Tongue (tissue), 2 donors: Measurements from ENCODE around the gene JPH3. TPM values are rescaled to one million over a fixed set of nuclear protein-coding genes. Genes with fewer than 3 reads are reported as not detected.
A peak's percentile ranks its signal among the peaks of the same experiment; 100 is the strongest.
"Not testable (repeated sequence)": the region's sequence is repeated elsewhere in the genome, so short reads cannot be mapped to it uniquely, and the experiment has no call there.

Experiments used
- DNase-seq: peaks from one replicate; pipeline ENCODE4 v3.0.0-alpha.2; 2015
- total RNA-seq: library from RNA; depleted of rRNA; stranded (reverse); fragments of >200 nt; gene quantifications from one replicate; pipeline ENCODE4 v1.2.3, GENCODE V29; 2014

The JPH3 gene
- total RNA-seq, 1 donor from 2014 or later = 0.10 TPM

GRCh38 chr16:87715658-87716057 is 113.3 kb downstream of the JPH3 start:
- DNase-seq = no peak

DNA sequence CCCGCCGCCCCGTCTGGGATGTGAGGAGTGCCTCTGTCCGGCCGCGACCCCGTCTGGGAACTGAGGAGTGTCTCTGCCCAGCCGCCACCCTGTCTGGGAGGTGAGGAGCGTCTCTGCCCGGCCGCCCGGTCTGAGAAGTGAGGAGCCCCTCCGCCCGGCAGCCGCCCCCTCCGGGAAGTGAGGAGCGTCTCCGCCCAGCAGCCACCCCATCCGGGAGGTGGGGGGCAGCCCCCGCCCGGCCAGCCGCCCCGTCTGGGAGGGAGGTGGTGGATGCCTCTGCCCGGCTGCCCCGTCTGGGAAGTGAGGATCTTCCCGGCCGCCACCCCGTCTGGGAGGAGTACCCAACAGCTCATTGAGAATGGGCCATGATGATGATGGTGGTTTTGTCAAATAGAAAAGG is 116.5 kb downstream of the JPH3 start:
- DNase-seq = not testable (repeated sequence)

- DNase-seq = no peak
Measured at GRCh38 chr16:87720446-87720845, 118.1 kb downstream of the JPH3 start.

- DNase-seq = no peak
Measured at GRCh38 chr16:87721622-87722585, 119.6 kb downstream of the JPH3 start.

DNA sequence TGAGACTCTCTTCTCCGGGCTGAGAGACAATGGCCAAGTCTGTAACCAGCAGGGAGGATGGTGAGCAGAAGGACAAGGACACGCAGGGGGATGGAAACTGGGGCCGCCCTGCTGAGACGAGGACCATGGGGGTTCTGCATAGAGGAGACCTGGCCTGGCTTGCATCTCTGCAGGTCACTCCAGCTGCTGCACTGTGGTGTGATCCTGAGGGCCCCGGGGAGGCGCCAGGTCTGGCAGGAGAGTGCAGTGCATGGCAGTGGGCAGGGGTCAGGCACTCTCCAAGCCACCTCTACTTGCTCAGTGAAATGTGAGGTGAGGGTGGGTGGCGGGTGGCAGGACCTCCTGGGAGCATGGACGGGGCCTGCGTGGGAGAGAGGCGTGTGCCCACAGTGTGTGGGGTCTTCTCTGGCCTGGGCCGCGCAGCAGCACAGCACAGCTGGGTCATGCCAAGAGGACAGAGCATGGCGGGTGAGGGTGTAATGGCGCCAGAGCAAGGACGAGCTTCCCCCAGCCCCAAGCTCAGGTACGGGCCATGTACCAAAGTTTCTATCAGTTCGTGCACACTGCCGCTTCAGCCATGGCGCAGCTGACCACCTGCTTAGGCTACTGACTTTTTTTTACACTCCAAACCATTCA is 120.4 kb downstream of the JPH3 start:
- no peak for DNase-seq

DNA sequence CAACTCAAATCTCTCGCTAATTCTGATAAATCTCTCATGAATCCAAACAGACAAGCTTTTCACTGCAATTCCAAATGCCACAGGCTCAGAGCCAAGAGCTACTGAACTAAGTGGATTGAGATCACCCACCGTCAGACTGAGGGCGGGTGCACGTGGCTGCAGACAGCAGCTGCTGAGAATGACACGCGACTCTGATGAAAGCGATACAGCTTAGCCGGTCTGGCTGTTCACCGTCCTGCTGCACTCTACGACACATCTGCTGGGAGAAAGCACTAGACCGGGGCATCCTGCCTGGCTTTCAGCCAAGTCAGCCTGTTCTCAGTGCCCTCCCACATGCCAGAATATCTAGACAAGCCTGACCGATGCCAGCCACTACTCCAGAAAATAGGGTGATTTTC is 120.9 kb downstream of the JPH3 start:
- DNase-seq = peak; percentile 96

- peak; percentile 20 for DNase-seq
Measured at GRCh38 chr16:87724490-87725291, 122.4 kb downstream of the JPH3 start.

DNA sequence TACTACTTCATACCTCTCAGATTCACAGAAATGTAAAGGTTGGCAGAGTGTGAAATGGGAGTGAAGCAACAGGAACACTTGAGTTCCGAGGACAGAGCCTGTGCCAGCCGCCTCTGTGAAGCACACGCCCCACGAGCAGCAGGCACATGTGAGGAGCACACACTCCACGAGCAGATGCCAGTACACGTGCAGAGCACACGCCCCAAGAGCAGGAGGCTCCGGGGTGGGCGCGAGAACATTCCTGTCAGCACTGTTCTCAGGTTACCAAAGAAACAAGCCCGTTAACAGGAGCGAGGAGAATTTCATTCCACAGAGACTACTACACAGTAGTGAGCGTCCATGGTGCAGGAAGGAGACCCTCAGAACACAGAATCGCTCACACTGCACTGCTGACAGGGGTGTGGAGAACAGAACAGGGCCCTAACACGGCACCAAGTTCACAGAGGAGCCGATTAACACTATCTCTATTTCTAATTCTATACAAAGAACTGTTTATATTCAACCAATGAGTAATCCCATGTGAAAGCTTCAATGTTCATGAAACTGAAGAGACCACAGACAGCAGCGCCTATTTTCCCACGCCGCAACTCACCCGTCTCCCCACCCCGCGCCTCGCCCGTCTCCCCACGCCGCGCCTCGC is 123.4 kb downstream of the JPH3 start:
- DNase-seq = peak; percentile 84

- DNase-seq = not testable (repeated sequence)
Measured at GRCh38 chr16:87726577-87726976, 124.3 kb downstream of the JPH3 start.

- no peak for DNase-seq
Measured at GRCh38 chr16:87727346-87727745, 125.0 kb downstream of the JPH3 start.

DNA sequence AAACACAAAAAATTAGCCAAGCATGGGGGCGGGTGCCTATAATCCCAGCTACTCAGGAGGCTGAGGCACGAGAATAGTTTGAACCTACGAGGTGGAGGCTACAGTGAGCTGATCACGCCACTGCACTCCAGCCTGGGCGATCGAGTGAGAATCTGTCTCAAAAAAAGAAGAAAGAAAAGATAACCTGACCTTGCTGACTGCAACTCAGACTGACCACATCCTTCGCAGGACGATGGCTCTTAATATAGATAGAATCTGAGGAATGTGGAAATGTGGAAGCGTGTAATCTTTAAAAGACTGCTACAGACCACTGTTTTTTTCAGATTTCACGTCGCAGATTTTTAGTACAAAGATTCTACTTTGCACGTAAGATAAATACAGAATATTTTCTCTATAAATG is 125.7 kb downstream of the JPH3 start:
- DNase-seq = no peak

- no peak for DNase-seq
Measured at GRCh38 chr16:87729266-87729954, 127.1 kb downstream of the JPH3 start.

DNA sequence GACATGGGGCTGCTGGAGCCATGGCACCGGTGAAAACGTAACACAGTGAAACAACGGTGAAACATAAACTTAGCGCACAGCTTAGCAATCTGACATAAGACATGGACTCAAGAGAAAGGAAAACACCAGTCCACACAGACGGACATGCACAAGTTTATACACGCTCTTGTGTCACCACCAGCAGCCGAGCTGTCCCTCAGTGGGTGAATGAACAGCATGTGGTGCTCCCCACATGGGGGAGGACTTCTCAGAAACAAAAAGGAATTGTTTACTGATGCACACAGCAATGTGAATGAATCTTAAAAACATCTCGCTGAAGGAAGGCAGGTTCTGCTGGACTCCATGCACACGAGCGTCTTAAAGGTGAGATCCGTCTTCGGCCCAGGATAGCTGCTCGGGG is 129.3 kb downstream of the JPH3 start:
- DNase-seq = no peak

DNA sequence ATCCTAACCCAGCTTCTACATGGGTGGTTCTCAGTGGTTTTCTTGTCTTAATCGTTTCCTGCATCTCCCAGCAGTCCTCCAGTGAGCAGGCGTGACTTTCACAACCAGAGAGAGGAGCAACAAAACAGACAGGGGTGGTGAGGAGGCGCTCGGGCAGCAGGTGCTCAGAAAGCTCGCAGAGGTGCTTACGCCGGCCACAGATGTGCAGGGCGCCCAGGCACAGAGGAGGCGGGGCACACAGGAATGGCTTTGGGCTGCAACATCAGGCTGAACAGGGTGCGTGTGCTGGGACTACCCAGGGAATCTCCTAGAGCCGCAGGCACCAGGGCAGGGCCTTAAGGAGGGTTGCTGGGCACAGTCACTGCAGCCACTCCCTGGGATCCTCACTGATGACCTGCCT is 130.9 kb downstream of the JPH3 start:
- no peak for DNase-seq

- no peak for DNase-seq
Measured at GRCh38 chr16:87734644-87735043, 132.3 kb downstream of the JPH3 start.

DNA sequence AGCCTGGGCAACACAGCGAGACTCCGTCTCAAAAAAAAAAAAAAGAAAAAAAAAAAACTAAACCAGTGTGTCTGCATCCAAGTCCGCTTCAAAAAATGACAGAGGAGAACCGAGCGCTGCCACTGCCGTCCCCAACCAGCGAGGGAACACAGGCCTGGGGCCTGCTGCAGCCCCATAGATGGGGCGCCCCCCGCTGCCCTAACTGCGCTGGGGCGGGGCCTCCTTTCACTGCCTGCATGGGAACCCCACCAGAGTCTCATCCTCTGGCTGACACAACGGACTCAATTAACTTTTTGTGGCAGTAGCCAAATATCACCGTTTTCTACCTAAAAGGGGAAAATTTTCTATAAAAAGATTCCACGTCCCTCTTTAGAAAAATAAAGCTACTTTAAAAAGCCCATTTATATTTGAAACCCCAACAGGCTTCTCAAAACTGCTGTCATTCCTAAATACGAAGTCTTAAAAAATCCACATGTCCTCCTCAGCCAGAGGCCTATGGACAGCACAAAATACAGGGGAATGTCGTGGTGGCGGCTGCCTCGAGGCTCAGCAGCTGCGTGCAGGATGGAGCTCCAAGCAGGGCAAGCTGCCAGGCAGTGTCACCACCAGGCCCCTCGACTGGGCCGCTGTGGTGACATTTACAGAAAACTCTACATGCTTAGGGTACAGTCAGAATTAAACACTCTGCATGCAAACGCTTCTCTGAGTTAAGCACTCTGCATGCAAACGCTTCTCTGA is 133.1 kb downstream of the JPH3 start:
- DNase-seq = peak; percentile 75

- no peak for DNase-seq
Measured at GRCh38 chr16:87736008-87736382, 133.7 kb downstream of the JPH3 start.

DNA sequence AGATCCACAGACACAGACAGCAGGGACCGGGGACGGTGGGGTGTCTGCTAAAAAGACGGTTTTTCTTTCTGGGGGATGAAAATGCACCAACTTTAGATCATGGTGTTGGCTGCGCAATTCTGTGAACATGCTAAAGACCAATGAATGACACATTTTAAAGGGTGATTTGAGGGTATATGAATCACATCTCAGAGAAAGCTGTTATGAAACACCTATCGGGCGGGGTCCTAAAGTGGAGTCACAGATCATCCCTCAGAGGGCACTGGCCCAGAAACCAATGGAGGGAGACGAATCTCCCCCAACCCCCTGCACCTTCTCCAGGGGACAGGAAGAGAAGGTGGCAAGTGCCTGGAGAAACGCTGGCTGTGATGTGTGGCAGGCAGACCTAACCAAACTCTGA is 137.5 kb downstream of the JPH3 start:
- DNase-seq = no peak

DNA sequence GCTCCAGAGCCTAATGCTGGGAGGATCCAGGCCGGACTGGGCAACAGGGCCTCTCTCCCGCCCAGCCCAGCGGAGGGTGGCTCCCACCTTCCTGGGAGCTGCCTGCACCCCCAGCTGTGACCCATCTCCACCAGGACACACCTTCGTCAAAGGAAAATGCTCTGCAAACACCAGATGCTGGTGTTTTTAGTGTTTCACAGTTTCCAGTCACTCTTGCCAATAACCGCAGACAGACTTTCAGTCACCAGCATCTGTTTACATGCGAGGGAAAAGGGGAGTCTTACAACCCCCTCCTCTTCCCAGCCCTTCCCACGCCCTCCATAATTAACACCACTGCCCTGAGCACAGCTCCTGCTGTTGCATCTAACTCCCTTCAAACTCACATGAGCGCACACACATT is 138.1 kb downstream of the JPH3 start:
- peak; percentile 79 for DNase-seq

DNA sequence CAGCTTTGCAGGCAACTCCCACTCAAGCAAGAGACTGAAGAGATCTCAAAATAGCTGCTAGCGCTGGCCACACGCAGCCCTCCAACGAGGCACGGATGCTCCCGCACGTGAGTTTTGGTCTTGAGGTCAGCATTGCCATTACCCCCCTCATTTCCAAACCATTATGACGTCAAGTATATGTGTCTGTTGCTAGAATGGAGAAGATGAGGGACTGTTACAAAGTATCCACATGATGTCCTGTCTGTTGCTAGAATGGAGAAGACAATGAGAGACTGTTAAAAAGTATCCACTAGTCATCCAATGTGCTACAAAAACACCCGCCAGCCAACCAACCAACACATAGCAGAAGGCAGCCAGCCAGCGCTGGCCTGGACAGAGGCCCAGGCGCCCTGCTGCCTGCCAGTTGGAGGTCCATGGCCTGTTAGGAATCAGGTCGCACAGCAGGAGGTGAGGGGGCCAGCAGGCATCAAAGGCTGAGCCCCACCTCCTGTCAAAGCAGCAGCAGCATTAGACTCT is 138.7 kb downstream of the JPH3 start:
- peak; percentile 14 for DNase-seq
